Cardiac muscle cell (in vitro differentiated cells and primary cell): ENCODE results near the gene DDA1. TPM values are rescaled to one million over a fixed set of nuclear protein-coding genes. Genes with fewer than 3 reads are reported as not detected.

ENCODE experiments used
- DNase-seq, 2 donors: peaks; one replicate each; pipeline versions ENCODE4 v3.0.0 to v3.0.0-alpha.2; 2010 to 2017; ENCODE audit warnings: low read depth in 1 of 2, low spot score in 1 of 2
- H3K27ac ChIP-seq: fragments of 200-600 bp; sonication (generic); 2 replicates; pipeline ENCODE4 v1.5.1; 2016
- H3K27me3 ChIP-seq: fragments of 200-600 bp; sonication (generic); 2 replicates; pipeline ENCODE4 v1.6.0; 2016; ENCODE audit warnings: control low read depth
- H3K36me3 ChIP-seq: fragments of 200-600 bp; sonication (generic); 2 replicates; pipeline ENCODE4 v1.5.1; 2016; ENCODE audit warnings: control low read depth
- H3K4me1 ChIP-seq: fragments of 200-600 bp; sonication (generic); 2 replicates; pipeline ENCODE4 v1.8.1; 2017; ENCODE audit warnings: low read depth, mild to moderate bottlenecking, mixed run types
- H3K4me3 ChIP-seq: fragments of 200-600 bp; sonication (generic); 2 replicates; pipeline ENCODE4 v1.5.1; 2016; ENCODE audit warnings: mild to moderate bottlenecking
- H3K9me3 ChIP-seq: fragments of 200-600 bp; sonication (generic); 2 replicates; pipeline ENCODE4 v1.5.1; 2017; ENCODE audit warnings: low read depth, mild to moderate bottlenecking, control low read depth
- polyA plus RNA-seq: library from polyadenylated mRNA; unstranded; fragments of >200 nt; fragmentation: Nextera tagmentation; extraction: Ambion mirVana; gene quantifications from 2 replicates; pipeline ENCODE4 v1.2.1, GENCODE V29; 2016
- total RNA-seq: library from RNA; depleted of rRNA; stranded (reverse); fragments of >200 nt; gene quantifications from 2 replicates; pipeline ENCODE4 v1.2.3, GENCODE V29; 2016
- TF ChIP-seq, protein P1 (sequence below): IDR thresholded peaks from 2 replicates; pipeline ENCODE4 v1.5.1; 2012; ENCODE audit warnings: low read depth, mild to moderate bottlenecking, low read length

The DDA1 gene
- total and polyA plus RNA-seq, 2 experiments from 2014 or later = 45.4 to 53.3 TPM

DNA sequence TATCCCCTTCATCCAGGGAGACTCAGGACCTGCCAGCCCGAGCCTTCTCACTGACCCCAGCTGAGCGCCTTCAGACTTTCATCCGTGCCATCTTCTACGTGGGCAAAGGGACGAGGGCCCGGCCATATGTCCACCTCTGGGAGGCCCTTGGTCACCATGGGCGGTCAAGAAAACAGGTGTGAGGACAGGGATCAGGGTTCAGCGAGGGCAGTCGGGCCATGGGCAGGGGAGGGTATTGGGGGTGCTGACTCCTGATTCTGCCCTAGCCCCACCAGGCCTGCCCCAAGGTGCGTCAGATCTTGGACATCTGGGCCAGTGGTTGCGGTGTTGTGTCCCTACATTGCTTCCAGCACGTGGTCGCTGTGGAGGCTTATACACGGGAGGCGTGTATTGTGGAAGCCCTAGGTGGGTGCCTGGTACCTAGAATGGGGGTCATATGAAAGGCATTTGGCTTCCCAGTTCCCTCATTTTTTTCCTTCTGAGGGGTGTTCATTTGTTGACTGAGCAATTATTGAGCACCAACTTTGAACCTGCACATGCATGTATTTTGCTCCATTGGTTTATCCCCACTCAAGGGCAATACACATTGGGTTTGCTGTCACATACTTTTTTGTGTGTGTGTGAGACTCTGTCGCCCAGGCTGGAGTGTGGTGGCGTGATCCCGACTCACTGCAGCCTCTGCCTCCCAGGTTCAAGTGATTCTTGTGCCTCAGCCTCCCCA is 23.8 kb upstream of the DDA1 start:
- Histone ChIP-seq H3K9me3 (no peaks in the 10 kb centered on the region), H3K27ac (no peak overlapping the region), H3K4me1 (no peaks in the 10 kb centered on the region), H3K27me3 (peaks cover 13% of the 10 kb centered on the region), H3K36me3 (no peaks in the 10 kb centered on the region), H3K4me3 (no peak overlapping the region)
- no peak for DNase-seq
- TF ChIP-seq, protein P1, sequence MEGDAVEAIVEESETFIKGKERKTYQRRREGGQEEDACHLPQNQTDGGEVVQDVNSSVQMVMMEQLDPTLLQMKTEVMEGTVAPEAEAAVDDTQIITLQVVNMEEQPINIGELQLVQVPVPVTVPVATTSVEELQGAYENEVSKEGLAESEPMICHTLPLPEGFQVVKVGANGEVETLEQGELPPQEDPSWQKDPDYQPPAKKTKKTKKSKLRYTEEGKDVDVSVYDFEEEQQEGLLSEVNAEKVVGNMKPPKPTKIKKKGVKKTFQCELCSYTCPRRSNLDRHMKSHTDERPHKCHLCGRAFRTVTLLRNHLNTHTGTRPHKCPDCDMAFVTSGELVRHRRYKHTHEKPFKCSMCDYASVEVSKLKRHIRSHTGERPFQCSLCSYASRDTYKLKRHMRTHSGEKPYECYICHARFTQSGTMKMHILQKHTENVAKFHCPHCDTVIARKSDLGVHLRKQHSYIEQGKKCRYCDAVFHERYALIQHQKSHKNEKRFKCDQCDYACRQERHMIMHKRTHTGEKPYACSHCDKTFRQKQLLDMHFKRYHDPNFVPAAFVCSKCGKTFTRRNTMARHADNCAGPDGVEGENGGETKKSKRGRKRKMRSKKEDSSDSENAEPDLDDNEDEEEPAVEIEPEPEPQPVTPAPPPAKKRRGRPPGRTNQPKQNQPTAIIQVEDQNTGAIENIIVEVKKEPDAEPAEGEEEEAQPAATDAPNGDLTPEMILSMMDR = no peak

DNA sequence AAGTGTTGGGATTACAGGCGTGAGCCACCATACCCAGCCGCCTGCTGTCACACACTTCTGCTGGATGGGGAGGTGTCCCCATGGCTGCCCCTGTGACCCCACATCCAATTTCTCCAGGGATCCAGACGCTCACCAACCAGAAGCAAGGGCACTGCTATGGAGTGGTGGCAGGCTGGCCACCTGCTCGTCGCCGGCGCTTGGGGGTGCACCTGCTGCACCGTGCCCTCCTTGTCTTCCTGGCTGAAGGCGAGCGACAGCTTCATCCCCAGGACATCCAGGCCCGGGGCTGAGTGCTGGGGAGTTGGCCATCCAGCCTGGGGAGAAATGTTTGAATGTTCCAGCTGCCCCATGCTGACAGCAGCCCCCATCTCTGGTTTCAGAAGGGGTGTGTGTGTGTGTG is 23.1 kb upstream of the DDA1 start:
- Histone ChIP-seq H3K4me3 (no peak overlapping the region), H3K36me3 (no peaks in the 10 kb centered on the region), H3K27me3 (peaks cover 13% of the 10 kb centered on the region), H3K27ac (no peak overlapping the region), H3K4me1 (no peaks in the 10 kb centered on the region), H3K9me3 (no peaks in the 10 kb centered on the region)
- TF ChIP-seq, protein P1 = no peak
- DNase-seq = no peak

DNA sequence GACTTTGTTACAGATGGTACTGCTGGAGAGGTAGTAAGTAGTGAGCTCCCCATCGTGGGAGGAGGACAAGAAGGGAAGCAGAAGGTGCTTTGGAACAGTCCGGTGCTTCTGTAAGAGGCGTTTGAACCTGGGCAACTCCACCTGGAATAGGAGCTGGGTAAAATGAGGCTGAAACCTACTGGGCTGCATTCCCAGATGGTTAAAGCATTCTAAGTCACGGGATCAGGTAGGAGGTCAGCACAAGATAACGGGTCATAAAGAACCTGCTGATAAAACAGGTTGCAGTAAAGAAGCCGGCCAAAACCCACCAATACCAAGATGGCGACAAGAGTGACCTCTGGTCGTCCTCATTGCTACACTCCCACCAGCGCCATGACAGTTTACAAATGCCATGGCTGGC is 22.6 kb upstream of the DDA1 start:
- Histone ChIP-seq H3K4me1 (no peaks in the 10 kb centered on the region), H3K9me3 (no peaks in the 10 kb centered on the region), H3K4me3 (no peak overlapping the region), H3K27ac (no peak overlapping the region), H3K27me3 (peaks cover 8% of the 10 kb centered on the region), H3K36me3 (no peaks in the 10 kb centered on the region)
- TF ChIP-seq, protein P1 = no peak
- no peak for DNase-seq

DNA sequence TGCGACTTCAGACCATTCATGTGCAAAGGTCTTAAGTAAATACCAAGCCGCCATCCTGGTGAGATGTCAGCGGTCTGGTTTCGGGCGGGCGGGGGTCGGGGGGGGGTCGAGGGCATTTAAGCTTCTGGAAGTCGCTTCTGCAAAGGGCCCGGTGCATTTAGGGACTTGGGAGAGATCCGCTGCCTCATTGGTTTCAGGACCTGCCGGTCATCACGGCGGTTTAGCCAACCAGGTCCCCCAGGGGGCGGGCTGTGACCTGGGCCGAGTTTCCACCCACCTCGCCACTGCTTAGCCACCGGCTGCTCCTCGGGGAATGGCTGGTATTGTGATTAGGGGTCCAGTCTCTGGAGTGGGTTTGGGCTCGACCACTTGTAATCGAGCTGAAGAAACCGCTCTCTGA is 19.9 kb upstream of the DDA1 start:
- TF ChIP-seq, protein P1 = no peak
- Histone ChIP-seq H3K9me3 (no peaks in the 10 kb centered on the region), H3K4me1 (no peaks in the 10 kb centered on the region), H3K27ac (no peak overlapping the region), H3K4me3 (peak overlapping the region; percentile 11), H3K36me3 (no peaks in the 10 kb centered on the region), H3K27me3 (no peaks in the 10 kb centered on the region)
- peak; percentile 92 to 95 for DNase-seq

DNA sequence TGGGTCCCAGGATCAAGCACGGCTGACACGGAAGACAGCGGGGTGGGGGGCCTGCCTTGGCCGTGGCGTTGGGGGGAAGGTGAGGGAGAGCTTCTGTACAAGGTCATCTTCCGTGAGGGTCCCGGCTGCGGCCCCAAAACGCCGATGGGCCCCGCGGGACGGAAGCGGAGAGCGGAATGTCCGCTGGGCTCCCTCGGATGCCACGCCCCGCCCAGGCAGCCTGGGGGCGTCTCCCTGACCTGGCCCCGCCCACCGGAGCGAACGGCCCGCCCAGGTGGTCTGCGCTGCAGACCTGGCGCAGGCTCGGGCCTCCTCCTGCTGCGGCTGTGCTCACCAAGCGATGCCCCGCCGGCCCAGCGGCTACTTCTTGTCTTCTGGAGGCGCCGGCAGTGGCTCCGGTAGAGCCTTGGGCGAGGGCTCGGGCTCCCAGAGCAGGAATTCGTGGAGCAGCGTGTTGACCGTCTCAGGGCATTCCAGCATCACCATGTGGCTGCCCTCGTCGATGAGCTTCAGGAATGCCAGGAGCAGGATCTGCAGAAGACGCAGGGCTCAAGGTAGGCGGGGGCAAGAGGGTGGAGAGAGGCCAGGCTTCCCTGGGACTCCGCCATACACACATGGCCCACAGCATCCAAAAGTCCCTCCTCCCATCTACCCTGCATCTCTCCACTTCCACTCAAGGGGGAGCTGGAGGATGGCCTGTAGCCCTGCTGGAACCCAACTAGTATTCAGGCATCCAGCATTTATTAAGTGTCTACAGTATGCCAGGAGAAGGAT is 16.9 kb upstream of the DDA1 start:
- TF ChIP-seq, protein P1 = peak; percentile 76
- H3K9me3 ChIP-seq = no peaks in the 10 kb centered on the region
- peak overlapping the region; percentile 78 for H3K27ac ChIP-seq

More for the DNA sequence above, 16.9 kb upstream of the DDA1 start:
- Histone ChIP-seq H3K4me1 (no peaks in the 10 kb centered on the region), H3K36me3 (no peaks in the 10 kb centered on the region), H3K27me3 (no peaks in the 10 kb centered on the region), H3K4me3 (peak overlapping the region; percentile 23)
- DNase-seq = peak; percentile 84 to 92
